DOHH2 (cell line): Measurements from ENCODE around the gene PEX26.
"Not testable (repeated sequence)": the region's sequence is repeated elsewhere in the genome, so short reads cannot be mapped to it uniquely, and the experiment has no call there.

Source experiments
- H3F3A ChIP-seq: fragments of 200-600 bp; sonication (generic), shearing (Covaris generic); 2 replicates; pipeline ENCODE4 v1.6.0; 2016; ENCODE audit warnings: antibody characterized with exemption, mild to moderate bottlenecking; ENCODE audit not compliant: control insufficient read depth, insufficient read depth
- H3K27ac ChIP-seq: fragments of 200-600 bp; sonication (generic); 2 replicates; pipeline ENCODE4 v1.5.1; 2014; ENCODE audit warnings: low read depth, mild to moderate bottlenecking, low read length, moderate library complexity
- H3K27me3 ChIP-seq: fragments of 200-600 bp; sonication (generic); 2 replicates; pipeline ENCODE4 v1.6.1; 2014; ENCODE audit warnings: mild to moderate bottlenecking, low read length, mixed read lengths; ENCODE audit not compliant: control insufficient read depth
- H3K36me3 ChIP-seq: fragments of 200-600 bp; sonication (generic); 2 replicates; pipeline ENCODE4 v1.6.1; 2014; ENCODE audit warnings: mild to moderate bottlenecking, low read length, moderate library complexity, mixed read lengths; ENCODE audit not compliant: control insufficient read depth
- H3K4me1 ChIP-seq: fragments of 200-600 bp; sonication (generic); 2 replicates; pipeline ENCODE4 v1.6.1; 2014; ENCODE audit warnings: mild to moderate bottlenecking, low read length, mixed read lengths; ENCODE audit not compliant: control insufficient read depth
- H3K4me2 ChIP-seq: fragments of 200-600 bp; sonication (generic); 2 replicates; pipeline ENCODE4 v1.6.0; 2014; ENCODE audit warnings: mild to moderate bottlenecking, low read length, moderate library complexity
- H3K4me3 ChIP-seq: fragments of 200-600 bp; sonication (generic); 2 replicates; pipeline ENCODE4 v1.5.1; 2014; ENCODE audit warnings: mild to moderate bottlenecking, low read length, mixed read lengths
- H3K79me2 ChIP-seq: fragments of 200-600 bp; sonication (generic); 2 replicates; pipeline ENCODE4 v1.6.1; 2014; ENCODE audit warnings: mild to moderate bottlenecking, low read length, mixed read lengths; ENCODE audit not compliant: control insufficient read depth
- H3K9me2 ChIP-seq: fragments of 200-600 bp; sonication (generic); replicated peaks from 2 replicates; pipeline ENCODE4 v1.6.1; 2014; ENCODE audit warnings: mild to moderate bottlenecking, low read length, mixed read lengths; ENCODE audit not compliant: control insufficient read depth
- H3K9me3 ChIP-seq: fragments of 200-600 bp; sonication (generic); 2 replicates; pipeline ENCODE4 v1.6.1; 2014; ENCODE audit warnings: antibody characterized with exemption, low read length, mixed read lengths; ENCODE audit not compliant: control insufficient read depth, insufficient read depth
- H4K20me1 ChIP-seq: fragments of 200-600 bp; sonication (generic); 2 replicates; pipeline ENCODE4 v1.6.0; 2014; ENCODE audit warnings: low read depth, mild to moderate bottlenecking, antibody characterized with exemption, low read length, moderate library complexity; ENCODE audit not compliant: control insufficient read depth, insufficient read depth
- CTCF ChIP-seq: fragments of 200-600 bp; sonication (generic); IDR thresholded peaks from one replicate; pipeline ENCODE4 v1.5.1; 2014; ENCODE audit warnings: antibody characterized with exemption, mild to moderate bottlenecking, low read depth, low read length; ENCODE audit not compliant: poor library complexity, severe bottlenecking
- EZH2phosphoT487 ChIP-seq: fragments of 200-600 bp; sonication (generic); IDR thresholded peaks from 2 replicates; pipeline ENCODE4 v1.6.1; 2017; ENCODE audit warnings: borderline replicate concordance, mild to moderate bottlenecking, antibody characterized with exemption, low read length, moderate library complexity, mixed read lengths

PEX26 gene

GRCh38 chr22:18130699-18131429 is 53.1 kb downstream of the PEX26 start:
- H3K79me2 ChIP-seq, result no peaks in the 10 kb centered on the region
- H3F3A ChIP-seq, result no peaks in the 10 kb centered on the region
- H4K20me1 ChIP-seq, result no peaks in the 10 kb centered on the region
- H3K36me3 ChIP-seq, result peaks cover 7% of the 10 kb centered on the region
- H3K9me3 ChIP-seq, result no peaks in the 10 kb centered on the region
- H3K27me3 ChIP-seq, result no peaks in the 10 kb centered on the region
- TF ChIP-seq EZH2phosphoT487, result no peak
- H3K9me2 ChIP-seq, result no peaks in the 10 kb centered on the region
- no peak overlapping the region for H3K4me2 ChIP-seq
- H3K4me1 ChIP-seq, result no peaks in the 10 kb centered on the region
- H3K4me3 ChIP-seq, result no peak overlapping the region
- no peak overlapping the region for H3K27ac ChIP-seq

- no peaks in the 10 kb centered on the region for H3K79me2 ChIP-seq
- no peak overlapping the region for H3K27ac ChIP-seq
- H3K27me3 ChIP-seq, result no peaks in the 10 kb centered on the region
- H3K9me3 ChIP-seq, result no peaks in the 10 kb centered on the region
- H3K36me3 ChIP-seq, result no peaks in the 10 kb centered on the region
- no peak overlapping the region for H3K4me3 ChIP-seq
- no peaks in the 10 kb centered on the region for H4K20me1 ChIP-seq
- no peak for TF ChIP-seq EZH2phosphoT487
- no peak for TF ChIP-seq CTCF
- H3K4me1 ChIP-seq, result no peaks in the 10 kb centered on the region
- H3K4me2 ChIP-seq, result no peak overlapping the region
- H3K9me2 ChIP-seq, result no peaks in the 10 kb centered on the region
- H3F3A ChIP-seq, result no peaks in the 10 kb centered on the region
Observed at GRCh38 chr22:18133452-18133851, 55.7 kb downstream of the PEX26 start.

- no peaks in the 10 kb centered on the region for H3K79me2 ChIP-seq
- no peaks in the 10 kb centered on the region for H3K27me3 ChIP-seq
- no peaks in the 10 kb centered on the region for H4K20me1 ChIP-seq
- no peaks in the 10 kb centered on the region for H3K36me3 ChIP-seq
- H3F3A ChIP-seq, result no peaks in the 10 kb centered on the region
- no peak for TF ChIP-seq CTCF
- no peak for TF ChIP-seq EZH2phosphoT487
- no peaks in the 10 kb centered on the region for H3K9me2 ChIP-seq
- H3K4me1 ChIP-seq, result no peaks in the 10 kb centered on the region
- no peak overlapping the region for H3K4me3 ChIP-seq
- no peaks in the 10 kb centered on the region; the same call in 1 of the 2 replicates for H3K9me3 ChIP-seq
- H3K4me2 ChIP-seq, result no peak overlapping the region
- no peak overlapping the region for H3K27ac ChIP-seq
Observed at GRCh38 chr22:18136563-18137320, 59.0 kb downstream of the PEX26 start.

- not testable (repeated sequence) for H3K36me3 ChIP-seq, H4K20me1 ChIP-seq, H3K27me3 ChIP-seq, H3K4me3 ChIP-seq, H3K9me3 ChIP-seq, H3K4me1 ChIP-seq, H3F3A ChIP-seq, H3K79me2 ChIP-seq, H3K4me2 ChIP-seq, H3K27ac ChIP-seq, H3K9me2 ChIP-seq
Observed at GRCh38 chr22:18141004-18141403, 63.2 kb downstream of the PEX26 start.
